ENCODE data around the gene TNRC18.

GRCh38 chr7:5442757-5443305, 19.2 kb upstream of the TNRC18 start:
- TF ChIP-seq POU2F2 (IDR thresholded peaks at IDR 0.05; ENCODE audit: low read depth, low read length) (no peak), POLR2A (IDR thresholded peaks at IDR 0.05; ENCODE audit: low read depth, low read length) (no peak), POLR2AphosphoS5 (IDR thresholded peaks at IDR 0.05; ENCODE audit: low read depth, low read length) (no peak), TAF1 (IDR thresholded peaks at IDR 0.05; ENCODE audit: low read depth, low read length) (no peak), SPI1 (IDR thresholded peaks at IDR 0.05; ENCODE audit: low read depth, low read length) (no peak), PAX5 (IDR thresholded peaks at IDR 0.05; ENCODE audit: insufficient read depth, low read length, severe bottlenecking) (no peak)
